Measurements from ENCODE around the gene SEMA6C.

DNA sequence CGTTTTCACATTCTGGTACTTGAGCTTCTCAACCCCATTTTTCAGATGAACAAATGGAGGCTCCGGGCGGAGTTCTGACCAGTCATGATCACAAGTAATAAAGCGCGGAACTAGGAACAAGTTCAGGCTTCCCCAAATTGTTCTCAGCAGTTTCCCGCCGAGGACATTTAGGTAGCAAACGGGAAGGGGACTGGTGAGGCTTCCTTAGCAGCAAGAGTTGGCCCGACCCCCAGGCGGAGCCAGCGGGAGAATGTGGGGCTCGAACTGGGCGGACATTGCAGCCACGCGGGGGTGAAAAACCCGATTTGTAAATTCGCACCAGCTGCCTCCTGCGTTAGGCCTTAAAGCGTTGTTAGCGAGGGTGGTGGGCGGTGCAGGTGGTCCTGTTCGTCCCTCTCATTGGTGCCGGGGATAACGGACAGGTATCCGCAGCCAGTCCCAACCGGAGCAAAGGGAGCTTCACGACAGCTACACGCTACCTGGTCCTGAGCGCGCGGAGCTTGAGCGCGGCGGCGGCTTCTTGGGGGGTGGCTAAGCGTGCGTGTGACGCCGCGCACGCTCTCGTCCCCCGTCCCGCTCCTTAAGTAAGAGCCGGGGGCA is 15.3 kb downstream of the SEMA6C start:
- TF ChIP-seq ZSCAN20 (CRISPR knock-in tag; IDR thresholded peaks at IDR 0.05; ENCODE audit: borderline replicate concordance) (no peak), POLR2A (IDR thresholded peaks at IDR 0.05; ENCODE audit: insufficient read depth in 1 of 2, low read depth in 2 of 2, low read length in 2 of 2) (no peak), NFYB (CRISPR knock-in tag; IDR thresholded peaks at IDR 0.05) (no peak), MED8 (CRISPR knock-in tag; IDR thresholded peaks at IDR 0.05; ENCODE audit: insufficient replicate concordance) (no peak), SMARCE1 (IDR thresholded peaks at IDR 0.05; ENCODE audit: borderline replicate concordance) (no peak), HDAC2 (CRISPR knock-in tag; IDR thresholded peaks at IDR 0.05) (no peak)
- TF ChIP-seq, protein P1, sequence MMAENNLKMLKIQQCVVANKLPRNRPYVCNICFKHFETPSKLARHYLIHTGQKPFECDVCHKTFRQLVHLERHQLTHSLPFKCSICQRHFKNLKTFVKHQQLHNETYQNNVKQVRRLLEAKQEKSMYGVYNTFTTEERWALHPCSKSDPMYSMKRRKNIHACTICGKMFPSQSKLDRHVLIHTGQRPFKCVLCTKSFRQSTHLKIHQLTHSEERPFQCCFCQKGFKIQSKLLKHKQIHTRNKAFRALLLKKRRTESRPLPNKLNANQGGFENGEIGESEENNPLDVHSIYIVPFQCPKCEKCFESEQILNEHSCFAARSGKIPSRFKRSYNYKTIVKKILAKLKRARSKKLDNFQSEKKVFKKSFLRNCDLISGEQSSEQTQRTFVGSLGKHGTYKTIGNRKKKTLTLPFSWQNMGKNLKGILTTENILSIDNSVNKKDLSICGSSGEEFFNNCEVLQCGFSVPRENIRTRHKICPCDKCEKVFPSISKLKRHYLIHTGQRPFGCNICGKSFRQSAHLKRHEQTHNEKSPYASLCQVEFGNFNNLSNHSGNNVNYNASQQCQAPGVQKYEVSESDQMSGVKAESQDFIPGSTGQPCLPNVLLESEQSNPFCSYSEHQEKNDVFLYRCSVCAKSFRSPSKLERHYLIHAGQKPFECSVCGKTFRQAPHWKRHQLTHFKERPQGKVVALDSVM (CRISPR knock-in tag; IDR thresholded peaks at IDR 0.05): no peak
